Astrocyte of the spinal cord (primary cell): Measurements from ENCODE around the gene ENDOD1.

Source experiments
- DNase-seq: peaks from one replicate; pipeline ENCODE4 v3.0.0; 2011; ENCODE audit warnings: low read depth, low spot score
- H3K4me3 ChIP-seq: 2 replicates; pipeline ENCODE4 v1.5.1; 2011; ENCODE audit warnings: low read depth, mild to moderate bottlenecking, low read length, moderate library complexity
- CTCF ChIP-seq: IDR thresholded peaks from 2 replicates; pipeline ENCODE4 v1.5.1; 2012; ENCODE audit warnings: low read depth, mild to moderate bottlenecking, low read length, inconsistent platforms
- in situ Hi-C: cut with HindIII; loops from 2 replicates; pipeline ENCODE4 v1.10.0; 2017; ENCODE audit warnings: low sequenced_read_pairs

Gene ENDOD1

GRCh38 chr11:95152876-95153856 is 63.5 kb downstream of the ENDOD1 start:
- no peak for DNase-seq
- TF ChIP-seq CTCF: no peak
- no peak overlapping the region for H3K4me3 ChIP-seq
- in situ Hi-C loops: no loop called here

- H3K4me3 ChIP-seq: no peak overlapping the region
- no peak for TF ChIP-seq CTCF
- in situ Hi-C loops: no loop called here
- no peak for DNase-seq
Measured at GRCh38 chr11:95153857-95154246, 64.2 kb downstream of the ENDOD1 start.

- DNase-seq: peak; percentile 54
- in situ Hi-C loops: no loop called here
- no peak overlapping the region for H3K4me3 ChIP-seq
- peak; percentile 69 for TF ChIP-seq CTCF
Measured at GRCh38 chr11:95154514-95154913, 64.9 kb downstream of the ENDOD1 start.

GRCh38 chr11:95155385-95155784 is 65.7 kb downstream of the ENDOD1 start:
- DNase-seq: no peak
- TF ChIP-seq CTCF: no peak
- in situ Hi-C loops: no loop called here

GRCh38 chr11:95156133-95156721 is 66.6 kb downstream of the ENDOD1 start:
- DNase-seq: no peak
- no peak overlapping the region for H3K4me3 ChIP-seq
- in situ Hi-C loops: no loop called here
- TF ChIP-seq CTCF: no peak

More at GRCh38 chr11:95155385-95155784, 65.7 kb downstream of the ENDOD1 start:
- no peak overlapping the region for H3K4me3 ChIP-seq

- no peak for TF ChIP-seq CTCF
- H3K4me3 ChIP-seq: no peak overlapping the region
- in situ Hi-C loops: no loop called here
- no peak for DNase-seq
Measured at GRCh38 chr11:95156916-95157541, 67.4 kb downstream of the ENDOD1 start.
